HG03060 (cell line): ENCODE results near the gene C10orf67.
"Not testable (repeated sequence)": the region's sequence is repeated elsewhere in the genome, so short reads cannot be mapped to it uniquely, and the experiment has no call there.

Experiments
- ATAC-seq: cut with Tn5 transposase; IDR thresholded peaks from one replicate; pipeline ENCODE4 v1.9.1; 2021; ENCODE audit warnings: low read depth, moderate number of reproducible peaks; ENCODE audit not compliant: unreplicated experiment

Gene C10orf67

DNA sequence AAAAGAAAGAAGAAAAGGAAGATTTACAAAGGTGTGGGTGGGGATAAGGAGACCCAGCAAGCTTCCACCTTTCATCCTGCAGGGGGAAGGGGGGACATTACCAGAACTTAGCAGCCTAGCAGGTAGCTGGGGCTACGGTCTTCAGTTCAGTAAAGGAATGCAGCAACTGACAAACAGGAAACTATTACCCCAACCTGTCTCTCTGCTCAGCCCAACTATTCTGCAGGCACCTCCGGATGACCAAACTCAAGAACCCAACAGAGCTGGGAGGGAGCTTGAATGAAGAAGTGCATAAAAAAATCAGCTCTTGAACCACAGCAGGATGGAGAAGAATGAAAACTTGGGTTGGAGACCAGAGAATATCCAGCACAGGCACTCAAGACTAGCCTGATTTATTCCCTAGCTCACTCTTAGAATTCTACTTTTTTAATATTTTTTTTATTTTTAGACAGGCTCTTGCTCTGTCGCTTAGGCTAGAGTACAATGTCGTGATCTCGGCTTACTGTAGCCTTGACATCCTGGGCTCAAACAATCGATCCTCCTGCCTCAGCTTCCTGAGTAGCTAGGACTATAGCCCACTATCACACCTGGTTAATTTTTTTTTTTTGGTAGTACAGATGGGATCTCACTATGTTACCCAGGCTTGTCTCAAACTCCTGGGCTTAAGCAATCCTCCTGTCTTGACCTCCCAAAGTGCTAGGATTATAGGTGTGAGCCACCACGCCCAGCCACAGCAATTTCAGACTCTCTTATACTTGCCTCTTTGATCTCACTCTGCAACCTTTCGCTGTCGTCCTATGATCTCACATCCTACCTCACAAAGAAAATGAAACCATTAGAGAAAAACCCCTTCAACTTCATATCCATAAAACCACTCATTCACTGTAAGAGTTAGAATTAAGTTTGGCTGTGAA is 18.5 kb upstream of the C10orf67 start:
- ATAC-seq = no peak

DNA sequence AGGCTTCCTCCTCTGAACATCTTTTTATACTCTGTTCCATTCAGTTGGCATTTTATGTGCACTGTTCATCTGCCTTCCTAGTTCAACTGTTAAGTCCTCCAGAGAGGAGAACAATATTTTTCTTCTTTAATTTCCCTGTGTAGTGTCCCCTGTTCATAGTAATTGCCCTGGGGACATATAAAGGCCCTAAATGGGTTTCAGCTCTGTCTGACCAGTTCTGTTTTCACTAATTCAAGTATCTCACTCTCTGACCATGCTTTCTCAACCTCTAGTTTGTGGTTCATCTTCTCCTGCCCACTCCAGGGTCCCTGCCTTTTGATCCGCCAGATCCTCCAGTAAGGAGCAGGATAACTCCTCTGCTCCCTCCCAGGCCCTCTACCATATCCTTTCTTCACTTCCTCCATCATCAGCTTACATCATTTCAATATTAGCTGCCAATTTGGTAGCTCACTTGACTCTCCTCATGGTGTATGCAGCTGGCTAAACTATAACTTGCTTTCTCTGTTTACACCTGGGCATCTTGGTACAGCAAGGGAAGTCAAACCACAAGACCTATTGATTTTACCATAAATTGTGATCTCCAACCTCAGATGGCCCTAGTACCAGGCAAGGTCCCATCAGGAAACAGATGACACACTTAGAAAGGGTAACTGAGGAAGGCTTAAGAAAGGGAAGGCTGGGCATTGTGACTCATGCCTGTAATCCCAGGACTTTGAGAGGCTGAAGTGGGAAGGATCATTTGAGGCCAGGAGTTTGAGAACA is 17.7 kb upstream of the C10orf67 start:
- ATAC-seq = peak; percentile 33

- ATAC-seq = no peak
Measured at GRCh38 chr10:23361665-23362064, 17.1 kb upstream of the C10orf67 start.

- no peak for ATAC-seq
Measured at GRCh38 chr10:23359692-23360380, 15.2 kb upstream of the C10orf67 start.

- ATAC-seq = no peak
Measured at GRCh38 chr10:23358357-23358756, 13.8 kb upstream of the C10orf67 start.

DNA sequence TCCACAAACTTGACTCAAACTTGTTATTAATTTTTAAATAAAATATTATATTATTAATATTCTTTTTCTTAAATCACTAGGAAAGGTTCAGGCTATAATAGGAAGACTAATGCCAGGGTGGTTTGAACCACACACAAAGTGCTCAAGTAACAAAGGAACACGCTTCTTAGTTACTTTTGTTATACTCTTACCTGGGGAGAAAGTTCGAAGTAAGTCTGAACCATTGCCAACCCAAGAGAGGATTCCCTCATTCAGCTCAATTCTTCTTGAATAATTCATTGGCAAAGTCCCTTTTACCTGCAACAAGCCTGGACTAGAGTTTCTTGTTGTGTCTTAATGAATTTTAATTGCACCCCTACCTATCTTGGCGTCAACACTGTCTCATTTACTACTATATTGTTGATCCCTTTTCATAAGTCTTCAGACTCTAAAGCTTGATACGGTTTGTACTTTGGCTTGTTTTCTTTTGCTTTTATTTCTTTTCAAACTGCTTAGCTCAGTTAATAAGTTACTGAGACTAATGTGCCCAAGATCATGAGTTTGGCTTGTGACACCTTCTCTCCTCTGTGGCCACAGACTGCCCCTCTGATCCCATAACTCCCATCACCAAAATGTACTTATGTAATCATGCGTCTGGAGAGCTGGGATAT is 10.2 kb upstream of the C10orf67 start:
- no peak for ATAC-seq

DNA sequence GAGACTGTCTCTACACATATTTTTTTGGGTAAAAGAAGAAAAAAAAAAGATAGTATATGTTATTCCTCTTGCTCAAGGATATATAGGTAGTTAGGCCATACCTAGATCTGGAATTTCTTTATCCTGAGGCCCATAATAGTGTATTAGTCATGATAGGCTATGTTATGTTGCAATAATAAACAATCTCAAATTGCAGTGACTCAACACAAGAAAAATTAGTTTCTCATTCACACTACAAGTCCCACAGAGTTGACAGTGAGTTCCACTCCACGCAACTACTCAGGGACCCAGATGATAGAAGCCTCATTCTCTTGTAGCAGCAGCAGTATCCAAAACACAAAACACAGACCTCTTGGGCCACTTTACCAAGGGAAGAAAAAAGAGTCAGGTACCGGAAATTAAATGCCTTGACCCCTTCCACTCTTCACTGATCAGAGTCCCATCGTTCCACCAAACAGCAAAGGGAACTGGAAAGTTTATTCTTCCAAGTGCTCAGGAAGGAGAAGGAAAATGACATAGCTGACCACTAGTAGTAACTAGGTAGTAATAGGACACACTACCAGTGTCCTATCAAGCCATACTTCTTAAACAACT is 7.4 kb upstream of the C10orf67 start:
- ATAC-seq = no peak

- ATAC-seq = not testable (repeated sequence)
Measured at GRCh38 chr10:23350706-23351105, 6.1 kb upstream of the C10orf67 start.

GRCh38 chr10:23345861-23346260 is 1.3 kb upstream of the C10orf67 start:
- peak; percentile 53 for ATAC-seq

- no peak for ATAC-seq
Measured at GRCh38 chr10:23343591-23344240, 881 bp downstream of the C10orf67 start.

- ATAC-seq = no peak
Measured at GRCh38 chr10:23342213-23342884, 2.2 kb downstream of the C10orf67 start.

DNA sequence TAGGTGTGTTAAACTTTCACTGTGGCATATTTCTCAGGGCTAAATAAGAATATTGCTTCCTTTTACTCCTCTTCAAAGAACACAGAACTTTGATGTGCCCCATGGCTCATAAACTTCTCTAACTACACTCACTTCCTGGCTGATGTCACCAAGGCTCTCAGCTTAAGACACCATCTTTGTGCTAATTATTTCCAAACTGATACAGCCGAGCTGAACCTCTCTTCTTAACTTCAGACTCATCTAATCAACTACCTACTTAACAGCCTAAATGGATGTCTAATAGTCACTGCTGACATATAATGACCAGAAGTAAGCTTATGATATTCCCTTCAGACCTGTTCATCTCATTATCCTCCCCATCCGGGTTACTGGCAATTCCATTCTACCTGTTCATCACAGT is 3.6 kb downstream of the C10orf67 start:
- ATAC-seq = no peak

- ATAC-seq = no peak
Measured at GRCh38 chr10:23340354-23340753, 4.2 kb downstream of the C10orf67 start.

- ATAC-seq = no peak
Measured at GRCh38 chr10:23338886-23339285, 5.7 kb downstream of the C10orf67 start.

GRCh38 chr10:23338155-23338828 is 6.3 kb downstream of the C10orf67 start:
- ATAC-seq = no peak

DNA sequence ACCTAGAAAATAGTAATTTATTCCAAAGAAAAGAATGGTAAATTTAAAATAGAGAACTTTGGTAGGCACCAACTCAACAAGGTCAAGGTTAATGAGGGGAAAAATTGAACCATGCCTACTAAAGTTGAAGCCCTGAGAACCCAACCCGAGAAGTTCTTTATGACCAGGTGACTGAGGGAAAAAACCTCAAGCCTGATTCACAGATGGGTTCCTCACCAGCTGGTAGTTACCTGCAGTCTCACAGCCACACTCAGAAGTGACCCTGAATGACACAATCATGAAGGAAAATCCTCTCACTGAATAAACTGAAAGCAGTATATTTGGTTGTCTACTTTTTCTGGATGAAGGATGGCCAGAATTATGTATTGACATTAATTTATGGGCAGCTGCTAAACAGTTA is 7.0 kb downstream of the C10orf67 start:
- no peak for ATAC-seq

GRCh38 chr10:23331567-23332301 is 12.9 kb downstream of the C10orf67 start:
- ATAC-seq = no peak

GRCh38 chr10:23330948-23331347 is 13.6 kb downstream of the C10orf67 start:
- ATAC-seq = no peak
